Measurements from ENCODE around the gene FARS2.

GRCh38 chr6:5305968-5306626 is 44.8 kb downstream of the FARS2 start:
- no peak for TF ChIP-seq MAX (IDR thresholded peaks at IDR 0.05; ENCODE audit: low read depth, low read length)
- TF ChIP-seq CTCF (IDR thresholded peaks at IDR 0.05; ENCODE audit: low read depth, low read length) = no peak
- no peak for TF ChIP-seq POLR2A (IDR thresholded peaks at IDR 0.05; ENCODE audit: extremely low read depth, insufficient read length)

Data from NB4 (cell line).